HG03103 (cell line): ENCODE measurements around the gene RBM3.

Source experiments
- ATAC-seq: cut with Tn5 transposase; IDR thresholded peaks from one replicate; pipeline ENCODE4 v1.9.1; 2021; ENCODE audit warnings: low read depth; ENCODE audit not compliant: unreplicated experiment

Gene RBM3

GRCh38 chrX:48616576-48616975 lies 42.3 kb downstream of the RBM3 start:
- ATAC-seq = no peak

- no peak for ATAC-seq
Measured at GRCh38 chrX:48617542-48618340, 43.5 kb downstream of the RBM3 start.

DNA sequence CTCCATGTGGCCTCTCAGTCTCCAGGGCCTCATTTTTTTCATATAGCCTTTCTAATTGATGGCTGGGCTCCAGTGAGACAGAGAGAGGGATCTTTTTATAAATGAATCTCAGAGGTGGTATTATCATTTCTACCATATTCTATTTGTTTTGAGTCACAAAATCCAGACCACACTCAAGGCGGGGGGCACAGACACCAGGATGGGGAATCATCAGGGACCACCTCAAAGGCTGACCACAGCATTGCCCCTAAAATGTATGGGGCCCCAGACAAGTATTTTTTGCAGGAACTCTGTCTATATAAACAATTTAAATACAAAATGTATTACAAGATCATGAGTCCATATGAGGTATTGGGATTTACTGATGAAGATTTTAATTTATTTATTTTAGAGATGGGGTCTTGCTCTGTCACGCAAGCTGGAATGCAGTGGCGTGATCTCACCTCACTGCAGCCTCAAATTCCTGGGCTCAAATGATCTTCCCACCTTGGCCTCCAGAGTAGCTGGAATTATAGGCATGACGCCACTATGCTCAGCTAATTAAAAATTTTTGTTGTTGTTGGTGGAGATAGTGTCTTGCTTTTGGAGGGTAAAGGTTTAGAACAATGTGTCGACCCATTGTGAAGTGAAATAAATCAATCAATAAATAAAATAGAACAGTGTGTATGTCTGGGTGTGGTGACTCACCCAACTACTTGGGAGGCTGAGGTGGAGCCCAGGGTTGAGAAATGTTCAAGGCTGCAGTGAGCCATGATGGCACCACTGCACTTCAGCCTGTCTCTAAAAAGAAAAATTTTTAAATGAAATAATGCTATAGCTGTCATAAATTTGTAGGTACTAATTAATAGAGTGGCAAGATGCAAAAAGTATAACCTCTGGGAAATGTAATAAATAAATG lies 52.4 kb downstream of the RBM3 start:
- no peak for ATAC-seq
